ENCODE data around the gene TPM1. TPM values are rescaled to one million over a fixed set of nuclear protein-coding genes. Genes with fewer than 3 reads are reported as not detected.

Gene TPM1
- total and polyA plus RNA-seq, 8 donors: 196 to 681 (median 587) TPM

DNA sequence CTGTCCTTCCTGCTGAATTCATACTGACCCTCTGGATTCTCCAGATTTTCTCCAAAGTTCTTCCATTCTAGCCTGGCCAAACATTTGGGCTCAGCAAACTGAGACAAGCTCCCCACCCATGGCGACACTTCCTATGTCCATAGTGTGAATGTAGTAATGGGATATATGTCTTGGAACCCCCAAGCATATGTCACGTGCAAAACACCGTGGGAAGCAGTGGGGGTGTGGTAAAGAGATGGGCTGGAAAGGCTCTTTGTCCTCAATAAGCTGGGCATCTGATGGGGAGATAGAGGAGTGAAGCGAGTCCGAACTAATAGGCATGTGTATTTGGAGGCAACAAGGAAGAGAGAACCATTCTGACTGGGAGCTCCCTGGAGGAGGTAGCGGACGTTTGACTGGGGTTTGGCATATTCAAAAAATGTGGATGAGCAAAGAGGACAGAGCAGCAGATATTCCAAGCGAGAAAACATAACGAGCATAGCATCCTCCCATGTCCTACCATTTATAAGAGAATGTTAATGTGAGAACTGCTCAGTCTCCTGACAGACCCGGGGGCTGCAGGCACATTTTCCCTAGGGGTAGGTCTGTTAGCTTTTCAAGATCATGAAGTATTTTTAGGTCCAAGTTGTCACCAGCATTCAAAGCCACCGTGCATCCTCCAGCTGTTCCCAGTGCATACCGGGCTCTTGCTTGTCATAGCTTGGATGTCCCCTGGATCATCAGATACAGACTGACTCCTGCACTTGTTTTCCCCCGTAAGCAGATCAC lies 25.6 kb downstream of the TPM1 start:
- no peak for ATAC-seq
- TF ChIP-seq, protein P1, sequence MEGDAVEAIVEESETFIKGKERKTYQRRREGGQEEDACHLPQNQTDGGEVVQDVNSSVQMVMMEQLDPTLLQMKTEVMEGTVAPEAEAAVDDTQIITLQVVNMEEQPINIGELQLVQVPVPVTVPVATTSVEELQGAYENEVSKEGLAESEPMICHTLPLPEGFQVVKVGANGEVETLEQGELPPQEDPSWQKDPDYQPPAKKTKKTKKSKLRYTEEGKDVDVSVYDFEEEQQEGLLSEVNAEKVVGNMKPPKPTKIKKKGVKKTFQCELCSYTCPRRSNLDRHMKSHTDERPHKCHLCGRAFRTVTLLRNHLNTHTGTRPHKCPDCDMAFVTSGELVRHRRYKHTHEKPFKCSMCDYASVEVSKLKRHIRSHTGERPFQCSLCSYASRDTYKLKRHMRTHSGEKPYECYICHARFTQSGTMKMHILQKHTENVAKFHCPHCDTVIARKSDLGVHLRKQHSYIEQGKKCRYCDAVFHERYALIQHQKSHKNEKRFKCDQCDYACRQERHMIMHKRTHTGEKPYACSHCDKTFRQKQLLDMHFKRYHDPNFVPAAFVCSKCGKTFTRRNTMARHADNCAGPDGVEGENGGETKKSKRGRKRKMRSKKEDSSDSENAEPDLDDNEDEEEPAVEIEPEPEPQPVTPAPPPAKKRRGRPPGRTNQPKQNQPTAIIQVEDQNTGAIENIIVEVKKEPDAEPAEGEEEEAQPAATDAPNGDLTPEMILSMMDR (IDR thresholded peaks at IDR 0.05): no peak
- Histone ChIP-seq H3K9me3 (no peaks in the 10 kb centered on the region), H3K27ac (no peak overlapping the region), H3K4me3 (no peak overlapping the region), H3K36me3 (peaks cover 0 to 85% of the 10 kb centered on the region in 2 donors), H3K4me1 (no peaks in the 10 kb centered on the region), H3K27me3 (no peaks in the 10 kb centered on the region)
- intact Hi-C loops (cut with DNase I): no loop called here
- DNase-seq: no peak

DNA sequence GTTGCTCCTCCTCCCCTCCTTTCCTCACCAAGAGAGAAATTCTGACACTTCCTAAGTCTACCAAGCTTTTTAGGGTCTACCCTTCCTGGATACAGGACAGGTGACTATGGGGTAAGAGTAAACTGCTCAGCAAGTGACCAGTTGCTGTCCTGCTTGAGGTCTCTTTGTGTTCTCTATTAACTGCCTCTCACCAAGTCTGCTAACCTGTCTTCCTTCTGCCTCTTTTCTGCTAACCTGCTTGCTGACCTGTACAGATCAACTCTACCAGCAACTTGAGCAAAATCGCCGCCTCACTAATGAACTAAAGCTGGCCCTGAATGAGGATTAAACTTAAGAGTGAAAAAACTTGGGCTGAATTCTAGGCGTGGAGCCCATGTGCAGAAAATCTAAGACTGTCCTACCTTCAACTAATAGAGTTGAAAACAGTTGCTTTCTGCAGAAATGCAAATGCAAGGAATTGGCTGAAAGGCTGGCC lies 27.1 kb downstream of the TPM1 start:
- ATAC-seq (no peak), DNase-seq (no peak)
- H3K36me3 ChIP-seq: peaks cover 0 to 70% of the 10 kb centered on the region in 2 donors
- intact Hi-C loops (cut with DNase I): no loop called here
- H3K4me3 ChIP-seq: no peak overlapping the region
- no peaks in the 10 kb centered on the region for H3K4me1 ChIP-seq
- no peak overlapping the region for H3K27ac ChIP-seq
- no peaks in the 10 kb centered on the region for H3K27me3 ChIP-seq
- TF ChIP-seq, protein P1 (IDR thresholded peaks at IDR 0.05): no peak
- no peaks in the 10 kb centered on the region for H3K9me3 ChIP-seq

- Histone ChIP-seq H3K4me1 (peaks cover 2 to 7% of the 10 kb centered on the region in 2 donors), H3K9me3 (no peaks in the 10 kb centered on the region), H3K36me3 (peaks cover 0 to 60% of the 10 kb centered on the region in 2 donors), H3K27me3 (no peaks in the 10 kb centered on the region), H3K4me3 (no peak overlapping the region), H3K27ac (no peak overlapping the region)
- TF ChIP-seq, protein P1 (IDR thresholded peaks at IDR 0.05): no peak
- intact Hi-C loops (cut with DNase I): no loop called here
- DNase-seq: no peak
- no peak for ATAC-seq
These were observed 28.2 kb downstream of the TPM1 start for GRCh38 chr15:63070681-63071129.

- Histone ChIP-seq H3K9me3 (no peaks in the 10 kb centered on the region), H3K4me1 (peaks cover 6 to 11% of the 10 kb centered on the region in 2 donors), H3K27me3 (no peaks in the 10 kb centered on the region), H3K4me3 (no peak overlapping the region), H3K36me3 (peaks cover 0 to 53% of the 10 kb centered on the region in 2 donors), H3K27ac (no peak overlapping the region)
- TF ChIP-seq, protein P1 (IDR thresholded peaks at IDR 0.05): no peak
- DNase-seq (no peak), ATAC-seq (no peak)
- intact Hi-C loops (cut with DNase I): no loop called here
These were observed 28.9 kb downstream of the TPM1 start for GRCh38 chr15:63071288-63071909.

- H3K27me3 ChIP-seq: no peaks in the 10 kb centered on the region
- no peak for ATAC-seq
- peaks cover 0 to 45% of the 10 kb centered on the region in 2 donors for H3K36me3 ChIP-seq
- peaks cover 6 to 11% of the 10 kb centered on the region in 2 donors for H3K4me1 ChIP-seq
- intact Hi-C loops (cut with DNase I): no loop called here
- H3K9me3 ChIP-seq: no peaks in the 10 kb centered on the region
- H3K27ac ChIP-seq: no peak overlapping the region
- no peak for DNase-seq
- TF ChIP-seq, protein P1 (IDR thresholded peaks at IDR 0.05): no peak
- H3K4me3 ChIP-seq: no peak overlapping the region
These were observed 29.6 kb downstream of the TPM1 start for GRCh38 chr15:63072023-63072650.

Data from left lung (tissue), 10 donors.